ENCODE measurements around the gene SNX15.
A peak's percentile ranks its signal among the peaks of the same experiment; 100 is the strongest.
"Not testable (repeated sequence)": the region's sequence is repeated elsewhere in the genome, so short reads cannot be mapped to it uniquely, and the experiment has no call there.

Gene SNX15

GRCh38 chr11:65016705-65017104, 10.5 kb upstream of the SNX15 start:
- DNase-seq (ENCODE audit: low read depth, low spot score): no peak

GRCh38 chr11:65017937-65018336, 9.3 kb upstream of the SNX15 start:
- no peak for DNase-seq (ENCODE audit: low read depth, low spot score)

DNA sequence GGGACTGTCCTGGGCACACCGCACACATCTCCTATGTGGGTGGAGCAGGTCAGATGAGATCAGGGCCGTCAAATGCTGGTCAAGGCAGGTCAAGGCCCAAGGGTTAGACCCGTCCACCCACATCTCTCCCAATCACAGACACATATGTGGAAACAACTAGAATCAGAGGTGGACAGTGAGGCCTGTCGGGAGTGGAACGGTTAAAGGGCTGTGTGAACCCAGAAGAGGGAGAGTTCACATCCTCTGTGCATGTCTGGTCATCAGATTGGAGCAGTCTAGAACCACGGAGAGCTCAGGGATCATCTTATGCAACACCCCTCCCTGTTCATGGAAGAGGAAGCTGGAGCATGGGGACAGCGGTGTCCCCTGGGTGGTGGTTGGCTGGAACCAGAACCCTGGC, 7.4 kb upstream of the SNX15 start:
- DNase-seq (ENCODE audit: low read depth, low spot score): no peak

DNA sequence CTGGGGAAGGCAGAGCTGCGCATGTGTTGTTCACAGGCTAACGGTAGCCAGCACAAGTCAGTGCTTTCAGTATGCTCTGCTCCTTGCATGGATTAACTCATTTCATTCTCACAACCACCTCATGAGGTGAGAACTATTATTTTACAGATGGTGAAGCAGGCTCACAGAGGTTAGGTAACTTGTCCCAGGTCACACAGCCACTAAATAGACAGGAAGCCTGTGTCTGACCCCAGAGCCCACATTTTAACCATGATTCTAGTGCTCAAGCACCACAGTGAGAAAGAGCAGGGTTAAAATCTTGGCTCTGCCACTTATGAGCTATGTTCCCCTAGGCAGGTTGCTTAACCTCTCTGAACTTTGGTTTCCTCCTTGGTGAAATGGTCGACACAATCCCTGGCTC, 6.2 kb upstream of the SNX15 start:
- no peak for DNase-seq (ENCODE audit: low read depth, low spot score)

GRCh38 chr11:65021509-65021908, 5.7 kb upstream of the SNX15 start:
- no peak for DNase-seq (ENCODE audit: low read depth, low spot score)

GRCh38 chr11:65023502-65023901, 3.7 kb upstream of the SNX15 start:
- DNase-seq (ENCODE audit: low read depth, low spot score): not testable (repeated sequence)

DNA sequence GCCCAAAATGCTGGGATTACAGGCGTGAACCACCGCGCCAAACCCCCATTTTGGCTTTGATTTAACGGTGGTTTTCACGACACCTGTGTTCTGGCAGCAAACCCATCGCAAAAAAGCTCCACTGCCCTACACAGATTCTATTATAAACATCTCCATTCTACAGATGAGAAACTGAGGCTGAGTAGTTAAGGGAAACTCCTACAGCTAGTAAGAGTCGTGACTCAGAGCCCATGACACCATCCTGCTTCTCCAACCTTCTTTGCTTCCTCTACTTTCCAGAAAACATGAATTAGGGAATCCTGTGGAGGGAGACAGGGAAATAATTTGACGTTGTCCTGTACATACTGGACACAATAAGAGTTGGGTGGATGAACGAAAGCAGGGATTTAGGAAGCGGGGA, 429 bp upstream of the SNX15 start:
- DNase-seq (ENCODE audit: low read depth, low spot score): no peak

- no peak for DNase-seq (ENCODE audit: low read depth, low spot score)
Measured at GRCh38 chr11:65032216-65032615, 5.0 kb downstream of the SNX15 start.

- DNase-seq (ENCODE audit: low read depth, low spot score): no peak
Measured at GRCh38 chr11:65034423-65034822, 7.2 kb downstream of the SNX15 start.

- no peak for DNase-seq (ENCODE audit: low read depth, low spot score)
Measured at GRCh38 chr11:65035579-65035978, 8.3 kb downstream of the SNX15 start.

DNA sequence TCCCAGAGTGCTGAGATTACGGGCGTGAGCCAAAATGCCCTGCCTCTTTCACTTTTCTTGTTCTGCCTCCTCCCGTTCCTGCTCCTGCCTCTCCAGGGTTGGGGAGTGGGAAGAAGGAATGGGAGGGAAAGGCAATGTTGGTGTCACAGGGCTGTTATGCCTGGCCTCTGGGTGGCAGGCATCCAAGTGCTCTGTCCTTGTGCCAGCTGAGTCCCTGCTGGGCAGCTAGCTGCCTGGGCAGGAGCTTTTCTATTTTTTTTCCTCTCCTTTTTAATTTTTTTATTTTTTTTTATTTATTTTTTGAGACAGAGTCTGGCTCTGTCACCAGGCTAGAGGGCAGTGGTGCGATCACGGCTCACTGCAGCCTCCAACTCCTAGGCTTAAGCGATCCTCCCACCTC, 9.7 kb downstream of the SNX15 start:
- DNase-seq (ENCODE audit: low read depth, low spot score): no peak

DNA sequence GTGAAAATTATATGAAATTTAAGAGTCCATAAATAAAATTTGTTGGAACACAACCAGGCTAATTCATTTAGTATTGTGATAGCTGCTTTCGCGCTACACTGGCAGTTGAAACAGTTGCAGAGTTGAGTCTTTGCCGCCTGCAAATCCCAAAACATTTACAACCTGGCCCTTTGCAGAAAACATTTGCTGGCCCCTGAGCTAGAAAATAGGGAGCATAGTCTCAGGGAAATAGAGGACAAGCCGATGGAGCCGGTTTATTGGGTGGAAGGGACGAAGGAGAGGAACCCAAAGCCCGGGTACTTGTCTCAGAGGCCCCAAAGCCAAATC, 13.2 kb downstream of the SNX15 start:
- DNase-seq (ENCODE audit: low read depth, low spot score): no peak

- DNase-seq (ENCODE audit: low read depth, low spot score): peak; percentile 84
Measured at GRCh38 chr11:65040847-65041622, 13.8 kb downstream of the SNX15 start, which contains the start of gene SAC3D1. Gene SAC3D1, plus strand, starts transcription at chr11:65041210. Its CDS starts 83 bp downstream, at chr11:65041293.

DNA sequence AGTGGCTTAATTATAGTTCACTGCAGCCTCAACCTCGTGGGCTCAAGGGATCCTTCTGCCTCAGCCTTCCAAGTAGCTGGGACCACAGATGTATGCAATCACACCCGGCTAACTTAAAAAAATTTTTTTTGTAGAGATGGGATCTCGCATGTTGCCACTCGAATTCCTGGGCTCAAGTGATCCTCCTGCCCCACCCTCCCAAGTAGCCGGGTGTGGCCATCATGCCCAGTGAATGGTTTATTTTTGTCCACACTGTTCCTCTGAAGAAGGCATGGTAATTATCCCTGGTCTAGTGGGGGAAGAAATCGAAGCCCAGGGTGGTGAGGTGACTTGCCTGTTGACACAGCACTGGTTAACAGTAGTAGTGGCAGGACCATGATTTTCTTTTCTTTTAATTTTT, 15.7 kb downstream of the SNX15 start:
- DNase-seq (ENCODE audit: low read depth, low spot score): no peak

DNA sequence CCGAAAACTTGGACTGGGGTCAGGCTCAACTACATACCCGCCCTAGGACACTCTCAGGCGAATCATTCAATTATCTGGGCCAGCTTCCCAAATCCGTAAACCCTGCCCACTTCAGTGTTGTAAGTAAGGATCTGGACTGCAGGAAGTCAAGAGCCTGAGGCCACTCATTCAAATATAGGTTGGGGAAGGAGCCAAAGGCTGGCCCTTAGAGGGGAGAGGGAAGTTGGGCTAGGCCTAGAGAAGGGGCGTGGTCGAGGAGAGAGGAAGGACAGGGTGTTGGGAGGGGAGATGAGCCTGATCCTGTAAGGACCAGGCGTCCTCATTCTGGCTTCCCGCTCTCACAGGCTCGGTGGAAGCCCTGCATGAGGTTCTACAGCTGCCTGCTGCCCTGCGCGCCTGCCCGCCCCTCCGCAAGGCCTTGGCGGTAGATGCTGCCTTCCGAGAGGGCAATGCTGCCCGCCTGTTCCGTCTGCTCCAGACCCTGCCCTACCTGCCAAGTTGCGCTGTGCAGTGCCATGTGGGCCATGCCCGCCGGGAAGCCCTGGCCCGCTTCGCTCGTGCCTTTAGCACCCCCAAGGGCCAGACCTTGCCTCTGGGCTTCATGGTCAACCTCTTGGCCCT, 16.8 kb downstream of the SNX15 start:
- no peak for DNase-seq (ENCODE audit: low read depth, low spot score)

GRCh38 chr11:65045061-65045460, 17.8 kb downstream of the SNX15 start:
- no peak for DNase-seq (ENCODE audit: low read depth, low spot score)

DNA sequence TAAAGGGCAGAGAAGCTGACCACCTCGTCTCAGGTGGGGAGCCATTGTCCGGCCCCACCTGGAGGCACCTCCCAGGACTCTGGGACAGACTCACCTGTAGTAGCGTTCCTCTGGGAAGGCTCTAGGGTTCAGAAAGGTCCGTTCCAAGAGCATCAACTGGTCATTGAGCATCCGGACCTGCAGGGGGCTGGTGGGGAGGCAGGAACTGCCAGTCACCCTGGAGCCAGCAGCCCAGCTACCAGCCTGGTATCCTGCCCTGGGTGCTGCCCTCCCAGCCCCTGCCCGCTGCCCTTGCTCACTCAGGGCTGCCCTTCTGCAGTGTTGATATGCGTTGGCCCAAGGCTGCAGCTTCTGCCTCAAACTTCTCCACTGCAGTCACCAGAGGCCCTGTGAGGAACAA, 18.5 kb downstream of the SNX15 start:
- DNase-seq (ENCODE audit: low read depth, low spot score): no peak

DNA sequence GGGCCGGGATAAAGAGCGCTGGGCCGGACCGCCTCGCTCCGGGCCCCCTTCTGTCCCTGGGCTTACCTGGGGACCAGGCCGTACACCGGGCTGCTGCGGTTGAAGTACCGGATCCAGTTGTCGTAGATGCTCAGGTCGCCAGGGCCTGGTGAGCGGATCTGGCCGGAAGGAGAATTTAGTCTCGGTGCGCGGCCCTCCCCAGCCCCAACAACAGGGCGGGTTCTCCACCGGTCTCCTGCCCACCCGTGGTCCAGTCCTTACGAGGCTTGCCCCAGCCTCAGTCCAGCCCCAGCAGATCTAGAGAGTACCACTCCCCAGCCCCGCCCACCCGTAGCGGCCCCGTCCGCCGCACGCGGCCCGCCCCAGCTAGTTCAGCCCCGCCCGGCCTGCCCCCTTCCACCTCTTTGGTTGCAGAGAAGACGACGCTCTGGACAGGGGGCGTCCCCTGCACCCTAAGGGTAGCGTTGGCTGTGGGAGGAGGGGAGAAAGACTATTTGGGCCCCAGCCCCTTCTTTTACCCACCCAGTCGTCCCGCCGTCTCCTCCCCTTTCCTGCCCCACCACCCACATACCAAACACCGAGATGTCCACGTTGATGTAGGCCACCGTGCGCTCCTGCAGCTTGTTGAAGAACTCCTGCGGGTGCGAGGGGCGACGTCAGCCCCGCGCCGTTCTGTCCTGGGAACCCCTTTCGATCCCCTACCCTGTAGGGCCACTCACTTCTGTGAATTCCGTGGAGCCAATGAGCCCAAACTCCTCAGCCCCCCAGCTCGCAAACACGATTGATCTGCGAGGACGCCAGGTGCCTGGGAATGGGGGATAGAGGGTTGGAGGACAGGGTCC, 20.6 kb downstream of the SNX15 start:
- no peak for DNase-seq (ENCODE audit: low read depth, low spot score)

GRCh38 chr11:65051398-65051858, 24.2 kb downstream of the SNX15 start:
- DNase-seq (ENCODE audit: low read depth, low spot score): no peak

DNA sequence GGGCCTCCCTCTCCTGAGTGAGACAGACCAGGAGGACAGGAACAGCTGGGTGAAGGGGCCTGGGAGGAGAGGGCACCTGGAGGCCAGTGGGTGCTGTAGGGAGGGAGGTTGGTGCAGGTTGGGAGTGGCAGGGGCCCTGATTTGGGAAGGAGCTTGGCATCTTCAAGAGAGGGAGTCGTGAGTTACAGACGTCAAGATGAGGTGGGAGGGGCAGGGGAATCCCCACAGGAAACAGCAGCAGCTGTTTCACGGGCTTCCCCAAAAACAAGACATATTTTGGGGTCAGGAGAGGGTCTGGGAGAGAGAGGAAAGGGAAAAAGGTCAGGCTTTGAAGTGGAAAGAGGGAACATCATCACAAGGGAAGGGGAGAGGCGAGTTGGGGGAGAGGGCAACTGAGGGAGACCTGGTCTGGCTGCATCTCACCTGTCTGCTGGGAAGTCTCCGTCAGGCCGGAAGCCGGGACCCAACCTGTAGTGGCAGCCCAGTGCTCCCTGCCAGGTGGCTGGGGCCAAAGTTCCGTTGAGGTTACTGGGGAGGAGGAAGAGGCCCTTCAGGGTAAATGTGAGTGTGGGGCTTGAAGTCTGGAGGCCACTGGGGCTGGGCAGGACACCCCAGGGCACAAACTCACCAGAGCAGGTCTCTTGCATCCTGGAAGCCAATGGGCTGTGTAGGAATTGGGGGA, 26.7 kb downstream of the SNX15 start:
- no peak for DNase-seq (ENCODE audit: low read depth, low spot score)

GRCh38 chr11:65055538-65055937, 28.3 kb downstream of the SNX15 start:
- no peak for DNase-seq (ENCODE audit: low read depth, low spot score)

GRCh38 chr11:65056999-65057398, 29.8 kb downstream of the SNX15 start:
- DNase-seq (ENCODE audit: low read depth, low spot score): no peak
